Hypothalamus (tissue), 51 donors: ENCODE measurements around the gene TLN1.

Experiments used
- DNase-seq, 51 donors: peaks; one replicate each; lab custom pipeline; 2025; lab: John Stamatoyannopoulos, UW

TLN1 gene

DNA sequence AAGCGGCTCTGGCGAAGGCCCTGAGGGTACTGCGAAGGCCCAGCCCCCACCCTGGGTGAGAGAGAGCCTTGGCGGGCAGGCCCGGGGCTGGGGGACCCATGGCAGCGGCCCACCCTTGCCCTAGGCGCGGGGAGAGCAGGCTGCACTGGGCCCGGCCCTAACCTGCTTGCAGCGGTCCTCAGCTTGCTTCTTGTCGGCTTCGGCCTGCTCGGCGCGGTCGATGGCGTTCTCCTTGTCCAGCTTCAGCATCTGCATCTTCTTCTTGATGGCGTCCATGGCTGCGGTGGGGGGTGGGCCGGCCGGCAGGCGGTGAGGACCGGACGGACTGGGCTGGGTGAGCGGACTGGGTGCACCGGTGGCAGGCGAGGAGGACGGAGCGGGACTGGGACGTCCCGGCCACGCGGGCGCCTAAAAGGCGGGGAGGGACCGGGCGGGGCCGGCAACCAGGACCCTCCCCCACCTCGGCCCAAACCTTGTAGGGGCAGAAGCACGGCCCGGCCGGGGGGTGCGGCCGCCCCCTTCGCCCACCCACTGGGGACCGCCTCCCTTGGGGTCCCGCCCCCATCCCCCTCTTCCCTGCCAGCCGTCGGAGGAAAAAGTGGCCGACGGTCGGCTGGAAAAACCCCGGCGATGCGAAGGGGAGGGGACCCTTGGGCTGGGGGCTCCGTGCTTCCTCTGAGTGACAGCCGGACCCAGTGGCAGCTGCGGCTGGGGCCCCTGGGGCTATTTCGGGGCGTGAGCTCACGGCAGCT is 42.3 kb downstream of the TLN1 start, which contains the start of gene TPM2:
Gene TPM2, minus strand, starts transcription at position 384 of the 752 bp plus-strand sequence. Its CDS starts 108 bp downstream, at position 276.
- no peak for DNase-seq

DNA sequence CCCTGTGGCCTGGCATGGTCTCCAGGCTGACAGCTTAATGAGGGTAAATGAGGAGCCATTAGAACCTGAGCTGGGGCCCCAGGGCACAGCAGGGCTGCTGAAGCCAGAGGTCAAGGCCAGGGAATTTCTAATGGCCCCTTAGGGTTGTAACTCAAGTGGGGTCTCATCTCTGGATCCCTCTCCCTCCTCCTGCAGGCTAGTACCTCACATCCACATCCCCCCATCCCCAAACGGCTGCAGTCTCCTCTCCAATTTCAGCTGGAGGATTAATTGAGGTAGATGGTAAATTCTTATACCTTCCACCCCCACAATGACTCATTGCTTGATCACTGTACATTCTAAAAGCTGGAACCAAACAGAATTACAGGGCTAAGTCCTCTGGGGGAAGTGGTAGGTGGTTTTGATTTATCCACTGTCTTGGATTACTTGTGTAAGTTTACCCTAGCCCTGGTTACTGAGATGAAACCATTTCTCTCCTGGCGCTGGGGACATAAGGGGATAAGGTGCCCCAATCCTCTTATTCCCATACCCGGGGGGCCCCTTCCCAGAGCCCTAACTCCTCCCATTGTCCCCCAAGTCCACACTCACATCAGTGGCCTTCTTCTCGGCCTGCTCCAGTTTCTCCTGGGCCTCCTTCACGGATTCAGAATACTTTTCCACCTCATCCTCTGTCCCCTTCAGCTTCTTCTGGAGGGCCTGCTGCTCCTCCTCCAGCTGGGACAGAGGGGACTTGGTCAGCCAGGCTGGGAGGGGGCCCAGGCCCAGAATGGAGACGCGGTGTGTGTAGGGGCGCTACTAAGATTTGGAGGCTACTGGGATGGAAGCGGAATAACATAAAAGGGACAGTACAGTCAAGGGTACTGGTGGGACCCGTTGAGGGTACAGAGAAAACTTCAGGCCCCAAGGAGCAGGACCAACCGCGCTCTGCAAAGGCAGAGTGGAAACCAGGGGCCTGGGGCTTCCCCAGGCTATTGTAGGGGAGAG is 43.1 kb downstream of the TLN1 start:
- peak in 1 of 51 donors; percentile 3 for DNase-seq

DNA sequence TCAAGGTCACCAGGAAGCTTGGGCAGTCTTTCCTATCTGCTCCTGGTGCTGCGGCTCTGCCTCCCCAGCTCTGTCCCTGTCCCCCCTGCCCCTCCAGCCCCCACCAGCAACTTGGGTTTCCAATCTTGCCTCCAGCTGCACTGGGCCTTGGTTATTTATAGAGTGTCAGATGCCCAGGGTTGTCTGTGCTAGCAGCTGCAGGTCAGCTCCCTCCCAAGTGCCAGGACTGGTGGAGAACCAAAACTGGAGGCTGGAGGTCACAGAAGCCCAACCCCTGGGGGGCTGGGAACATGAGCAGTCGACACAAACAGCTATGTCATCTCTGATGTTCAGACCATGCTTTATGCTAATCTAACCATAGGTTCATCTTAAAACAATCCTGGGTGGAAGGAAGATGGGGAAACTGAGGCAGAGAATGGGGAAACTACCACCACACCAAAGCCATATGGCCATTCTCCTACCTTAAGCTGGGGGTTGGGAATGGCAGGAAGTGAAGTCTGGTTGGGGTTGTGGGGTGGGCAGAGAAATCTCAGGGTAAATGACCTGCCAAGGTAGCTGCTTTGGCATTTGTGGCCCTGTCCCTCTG is 43.9 kb downstream of the TLN1 start:
- no peak for DNase-seq

DNA sequence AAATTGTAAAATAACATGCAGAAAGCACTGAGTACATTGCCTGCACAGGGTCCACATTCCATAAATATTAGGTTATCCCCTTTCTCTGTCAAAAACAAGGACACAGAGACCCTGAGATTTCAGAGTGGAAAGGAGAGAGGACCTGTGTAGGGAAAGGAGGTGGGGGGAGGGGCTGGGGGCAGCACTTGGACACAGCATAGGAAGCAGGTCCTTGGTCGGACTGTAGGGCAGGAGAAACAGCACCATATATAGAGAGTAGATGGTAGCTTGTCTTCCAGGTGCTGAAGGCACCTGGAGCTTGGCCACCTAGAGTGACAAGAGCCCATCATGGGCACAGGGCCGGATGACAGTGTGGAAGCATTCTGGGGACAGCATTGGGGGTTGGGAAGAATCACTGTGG is 44.7 kb downstream of the TLN1 start:
- no peak for DNase-seq

DNA sequence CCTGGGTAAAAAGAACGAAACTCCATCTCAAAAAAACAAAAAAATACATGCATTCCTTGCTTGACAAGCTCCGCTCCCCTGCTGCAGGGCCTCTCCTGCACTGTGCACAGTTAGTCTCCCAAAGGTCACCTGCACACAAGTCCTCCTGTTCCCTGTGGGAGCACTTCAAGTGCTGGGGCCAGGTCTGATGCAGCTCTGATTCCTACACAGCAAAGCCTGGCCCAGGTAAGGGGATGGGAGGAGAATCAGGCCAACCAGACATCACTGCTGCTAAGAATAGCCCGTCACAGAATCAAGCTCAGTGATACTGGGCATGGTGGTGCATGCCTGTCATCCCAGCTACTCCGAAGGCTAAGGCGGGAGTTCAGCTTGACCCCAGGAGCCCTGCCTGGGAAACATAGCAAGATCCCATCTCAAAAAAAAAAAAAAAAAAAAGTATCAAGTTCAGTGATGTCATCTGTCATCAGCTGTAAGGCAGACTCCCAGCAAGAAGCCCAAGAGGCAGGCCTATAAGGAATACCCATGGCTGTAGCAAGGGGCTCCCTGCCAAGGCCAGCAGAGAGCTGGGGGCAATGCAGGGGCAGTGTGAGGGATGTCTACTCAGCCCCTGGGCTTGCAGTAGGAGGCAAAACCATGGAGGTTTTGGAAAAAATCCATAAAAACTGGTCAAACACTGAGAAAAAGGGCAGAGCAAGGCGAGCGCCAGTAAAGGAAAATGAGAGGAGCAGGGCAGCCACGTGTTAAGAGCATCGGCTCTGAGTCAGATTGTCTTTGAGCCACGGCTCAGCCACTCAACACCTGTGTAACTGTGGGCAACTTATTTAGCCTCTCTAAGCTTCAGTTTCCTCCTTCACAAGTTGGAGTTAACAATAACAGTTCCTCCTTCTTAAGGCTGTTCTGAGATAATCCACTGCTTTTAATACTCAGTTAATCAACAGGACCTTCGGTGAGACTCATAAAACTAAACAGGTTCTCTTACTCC is 45.5 kb downstream of the TLN1 start:
- DNase-seq, result no peak

DNA sequence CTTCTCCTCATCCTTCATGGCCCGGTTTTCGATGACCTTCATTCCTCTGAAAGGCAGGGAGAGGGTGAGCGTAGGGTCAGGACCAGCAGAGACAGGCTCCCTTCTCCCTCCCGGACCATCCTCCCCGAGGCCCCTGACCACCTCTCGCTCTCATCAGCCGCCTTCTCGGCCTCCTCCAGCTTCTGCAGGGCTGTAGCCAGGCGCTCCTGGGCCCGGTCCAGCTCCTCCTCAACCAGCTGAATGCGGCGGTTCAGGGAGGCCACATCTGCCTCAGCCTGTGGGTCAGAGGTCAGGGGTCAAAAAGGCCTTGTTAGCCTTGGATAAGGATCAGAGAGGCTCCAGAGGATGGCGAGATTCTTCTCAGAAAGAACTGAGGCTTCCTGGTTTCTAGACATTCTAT is 46.5 kb downstream of the TLN1 start:
- DNase-seq, result no peak

DNA sequence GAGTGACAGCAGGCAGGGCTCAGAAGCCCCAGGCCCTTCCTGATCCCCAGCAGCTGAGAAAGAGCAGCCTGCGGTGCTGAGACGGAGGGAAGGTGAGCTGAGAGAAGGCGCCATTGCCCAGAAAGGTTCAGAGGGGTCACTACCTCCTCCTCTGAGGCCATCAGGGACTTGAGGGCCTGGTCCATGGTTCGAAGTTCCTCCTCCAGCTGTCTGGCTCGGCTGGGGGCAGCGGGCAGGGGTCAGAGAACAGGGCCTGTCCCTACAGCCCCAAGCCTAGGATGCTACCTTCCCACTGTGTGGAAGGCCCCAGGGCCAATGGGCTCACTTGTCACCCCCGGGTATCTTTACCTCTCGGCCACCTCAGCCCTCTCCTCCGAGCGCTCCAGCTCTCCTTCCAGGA is 47.1 kb downstream of the TLN1 start:
- DNase-seq, result no peak

DNA sequence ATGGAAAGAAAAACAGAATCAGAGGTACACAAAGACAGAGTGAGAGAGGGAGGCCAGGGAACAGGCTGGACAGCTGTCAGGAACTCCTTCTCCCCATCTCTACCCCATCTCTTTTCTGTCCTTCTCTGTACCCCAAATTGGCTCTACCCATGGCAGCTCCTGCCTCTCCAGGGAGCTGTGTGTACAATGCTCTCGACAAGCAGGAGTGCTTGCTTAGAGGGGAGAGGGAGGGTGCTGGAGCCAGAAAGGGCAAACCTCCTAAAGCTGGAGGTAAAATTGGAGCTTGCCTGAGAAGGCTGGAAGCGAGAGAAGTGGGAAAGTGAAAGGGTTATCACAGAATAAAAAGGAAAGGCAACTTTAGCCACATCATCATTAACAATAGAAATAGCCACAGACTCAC is 48.7 kb downstream of the TLN1 start:
- no peak for DNase-seq

DNA sequence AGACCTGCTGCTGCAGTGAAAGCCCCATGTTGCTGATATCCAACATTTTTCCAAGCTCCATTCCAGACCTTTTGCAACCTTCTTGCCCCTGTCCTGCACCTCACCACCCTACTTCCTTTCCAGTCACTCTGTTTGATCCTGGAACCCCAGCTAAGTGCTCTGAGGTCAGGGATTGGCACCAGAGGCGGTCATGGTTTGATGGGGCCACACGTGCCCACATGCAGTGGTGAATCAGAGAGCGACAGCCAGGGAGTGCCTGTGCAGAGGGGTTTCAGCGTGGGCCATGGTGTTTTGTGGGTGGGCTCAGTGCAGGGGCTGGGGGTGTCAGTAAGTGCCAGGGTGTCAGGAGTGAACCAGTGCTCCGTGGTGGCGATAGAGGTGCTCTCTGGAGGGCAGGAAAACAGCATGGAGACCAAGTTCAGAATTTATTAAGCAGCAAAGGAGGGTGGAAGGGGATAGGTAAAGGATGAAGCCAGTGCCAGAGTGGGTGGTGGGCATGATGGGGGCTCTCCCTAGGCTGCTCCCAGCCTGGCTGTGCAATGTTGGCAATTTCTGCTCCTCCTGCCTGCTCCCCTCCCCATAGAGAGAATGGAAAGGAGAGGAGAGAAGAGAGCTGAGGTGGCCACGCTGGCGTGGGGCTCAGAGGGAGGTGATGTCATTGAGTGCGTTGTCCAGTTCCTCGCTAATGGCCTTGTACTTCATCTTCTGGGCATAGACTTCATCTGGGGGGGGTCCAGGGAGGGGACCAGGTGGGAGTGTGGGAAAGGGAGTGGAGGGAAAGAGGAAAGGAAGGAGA is 49.3 kb downstream of the TLN1 start:
- DNase-seq, result no peak

DNA sequence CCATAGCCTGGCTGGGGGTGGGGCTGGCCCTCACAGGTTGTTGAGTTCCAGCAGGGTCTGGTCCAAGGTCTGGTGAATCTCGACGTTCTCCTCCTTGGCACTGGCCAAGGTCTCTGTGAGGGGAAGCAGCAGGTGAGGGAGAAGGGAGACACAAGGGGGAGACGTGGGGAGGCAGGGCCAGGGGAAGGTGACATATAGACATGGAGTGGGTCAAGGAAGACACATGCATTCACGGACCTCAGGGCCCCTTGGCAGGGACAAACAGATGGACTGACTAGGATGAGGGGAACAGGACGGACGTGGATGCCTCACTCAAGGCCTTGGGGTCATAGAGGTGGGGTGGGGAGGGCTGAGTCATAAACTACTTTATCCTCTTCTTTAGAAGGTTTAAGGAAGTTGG is 49.9 kb downstream of the TLN1 start:
- DNase-seq, result no peak

DNA sequence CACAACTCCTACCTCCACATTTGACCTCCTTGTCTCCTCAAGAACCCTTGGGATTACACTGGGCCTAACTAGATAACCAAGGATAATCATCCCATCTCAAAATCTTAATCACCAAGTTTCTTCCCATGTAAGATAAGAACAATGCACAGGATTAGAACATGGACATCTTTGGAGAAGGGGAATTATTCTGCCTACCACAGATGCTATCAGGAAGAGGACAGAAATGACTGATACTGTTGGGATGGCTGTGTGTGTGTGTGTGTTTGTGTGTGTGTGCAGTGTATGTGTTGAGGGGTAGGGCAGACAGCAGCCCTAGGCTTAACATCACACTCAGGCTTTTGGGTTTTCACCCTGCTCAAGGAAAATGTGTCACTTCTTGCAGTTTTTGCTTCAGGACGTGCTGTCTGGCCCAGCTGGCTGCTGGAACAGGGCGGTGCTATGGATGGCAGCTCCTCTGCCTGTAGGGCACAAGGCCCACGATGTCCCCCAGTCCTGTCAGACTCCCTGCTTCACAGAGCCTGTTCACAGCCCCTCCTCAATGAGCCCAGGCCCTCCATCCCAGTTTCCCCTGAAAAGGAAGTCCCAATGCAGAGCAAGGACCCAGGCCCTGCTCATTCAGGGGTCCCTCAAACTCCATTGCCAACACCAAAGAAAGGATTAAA is 50.5 kb downstream of the TLN1 start:
- no peak for DNase-seq

DNA sequence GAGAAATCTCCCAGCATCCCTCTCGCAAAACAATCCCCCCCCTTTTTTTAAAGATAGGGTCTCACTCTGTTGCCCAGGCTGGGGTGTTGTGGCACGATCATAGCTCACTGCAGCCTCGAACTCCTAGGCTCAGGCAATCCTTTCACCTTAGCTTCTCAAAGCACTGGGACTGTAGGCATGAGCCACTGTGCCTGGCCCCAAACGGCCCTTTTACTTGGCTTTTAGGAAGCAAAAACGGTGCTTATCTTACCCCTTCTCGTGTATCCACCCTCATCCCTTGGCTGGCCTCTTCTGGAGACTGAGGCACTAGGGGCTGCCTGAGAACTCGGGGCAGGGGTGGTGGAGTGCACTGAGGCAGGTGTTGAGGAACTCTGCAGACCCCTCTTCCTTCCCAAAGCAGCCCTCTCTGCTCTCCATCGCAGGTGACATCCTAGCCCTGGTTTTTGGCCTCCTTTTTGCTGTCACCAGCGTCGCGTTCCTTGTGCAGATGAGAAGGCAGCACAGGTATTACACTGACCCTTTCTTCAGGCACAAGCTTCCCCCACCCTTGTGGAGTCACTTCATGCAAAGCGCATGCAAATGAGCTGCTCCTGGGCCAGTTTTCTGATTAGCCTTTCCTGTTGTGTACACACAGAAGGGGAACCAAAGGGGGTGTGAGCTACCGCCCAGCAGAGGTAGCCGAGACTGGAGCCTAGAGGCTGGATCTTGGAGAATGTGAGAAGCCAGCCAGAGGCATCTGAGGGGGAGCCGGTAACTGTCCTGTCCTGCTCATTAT is 51.5 kb downstream of the TLN1 start:
- DNase-seq, result no peak

DNA sequence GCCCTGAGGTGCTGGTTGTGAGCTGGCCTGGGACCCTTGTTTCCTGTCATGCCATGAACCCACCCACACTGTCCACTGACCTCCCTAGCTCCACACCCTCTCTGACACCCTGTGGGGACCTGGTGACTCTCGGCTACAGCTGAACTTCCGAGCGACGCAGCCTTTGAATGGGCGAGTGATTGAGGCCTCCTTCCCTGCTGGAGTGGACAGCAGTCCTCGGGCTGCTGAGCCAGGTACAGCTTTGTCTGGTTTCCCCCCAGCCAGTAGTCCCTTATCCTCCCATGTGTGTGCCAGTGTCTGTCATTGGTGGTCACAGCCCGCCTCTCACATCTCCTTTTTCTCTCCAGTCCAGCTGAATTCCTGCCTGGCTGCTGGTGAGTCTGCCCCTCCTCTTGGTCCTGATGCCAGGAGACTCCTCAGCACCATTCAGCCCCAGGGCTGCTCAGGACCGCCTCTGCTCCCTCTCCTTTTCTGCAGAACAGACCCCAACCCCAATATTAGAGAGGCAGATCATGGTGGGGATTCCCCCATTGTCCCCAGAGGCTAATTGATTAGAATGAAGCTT is 52.1 kb downstream of the TLN1 start:
- no peak for DNase-seq

DNA sequence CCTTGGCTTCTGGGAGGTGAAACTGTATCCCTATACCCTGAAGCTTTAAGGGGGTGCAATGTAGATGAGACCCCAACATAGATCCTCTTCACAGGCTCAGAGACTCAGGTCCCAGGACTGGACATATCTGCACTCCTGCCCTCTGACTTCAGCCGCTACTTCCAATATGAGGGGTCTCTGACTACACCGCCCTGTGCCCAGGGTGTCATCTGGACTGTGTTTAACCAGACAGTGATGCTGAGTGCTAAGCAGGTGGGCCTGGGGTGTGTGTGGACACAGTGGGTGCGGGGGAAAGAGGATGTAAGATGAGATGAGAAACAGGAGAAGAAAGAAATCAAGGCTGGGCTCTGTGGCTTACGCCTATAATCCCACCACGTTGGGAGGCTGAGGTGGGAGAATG is 52.9 kb downstream of the TLN1 start:
- DNase-seq, result no peak

DNA sequence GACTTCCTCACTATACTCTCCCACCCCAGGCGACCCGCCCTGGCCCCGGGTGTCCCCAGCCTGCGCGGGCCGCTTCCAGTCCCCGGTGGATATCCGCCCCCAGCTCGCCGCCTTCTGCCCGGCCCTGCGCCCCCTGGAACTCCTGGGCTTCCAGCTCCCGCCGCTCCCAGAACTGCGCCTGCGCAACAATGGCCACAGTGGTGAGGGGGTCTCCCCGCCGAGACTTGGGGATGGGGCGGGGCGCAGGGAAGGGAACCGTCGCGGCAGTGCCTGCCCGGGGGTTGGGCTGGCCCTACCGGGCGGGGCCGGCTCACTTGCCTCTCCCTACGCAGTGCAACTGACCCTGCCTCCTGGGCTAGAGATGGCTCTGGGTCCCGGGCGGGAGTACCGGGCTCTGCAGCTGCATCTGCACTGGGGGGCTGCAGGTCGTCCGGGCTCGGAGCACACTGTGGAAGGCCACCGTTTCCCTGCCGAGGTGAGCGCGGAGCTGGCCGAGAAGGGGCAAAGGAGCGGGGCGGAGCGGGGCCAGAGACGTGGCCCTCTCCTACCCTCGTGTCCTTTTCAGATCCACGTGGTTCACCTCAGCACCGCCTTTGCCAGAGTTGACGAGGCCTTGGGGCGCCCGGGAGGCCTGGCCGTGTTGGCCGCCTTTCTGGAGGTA is 56.1 kb downstream of the TLN1 start:
- DNase-seq, result peak in 17 of 51 donors; percentile 6 to 51 (median 25)

DNA sequence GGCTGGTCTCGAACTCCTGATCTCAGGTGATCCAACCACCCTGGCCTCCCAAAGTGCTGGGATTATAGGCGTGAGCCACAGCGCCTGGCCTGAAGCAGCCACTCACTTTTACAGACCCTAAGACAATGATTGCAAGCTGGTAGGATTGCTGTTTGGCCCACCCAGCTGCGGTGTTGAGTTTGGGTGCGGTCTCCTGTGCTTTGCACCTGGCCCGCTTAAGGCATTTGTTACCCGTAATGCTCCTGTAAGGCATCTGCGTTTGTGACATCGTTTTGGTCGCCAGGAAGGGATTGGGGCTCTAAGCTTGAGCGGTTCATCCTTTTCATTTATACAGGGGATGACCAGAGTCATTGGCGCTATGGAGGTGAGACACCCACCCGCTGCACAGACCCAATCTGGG is 56.8 kb downstream of the TLN1 start:
- no peak for DNase-seq

DNA sequence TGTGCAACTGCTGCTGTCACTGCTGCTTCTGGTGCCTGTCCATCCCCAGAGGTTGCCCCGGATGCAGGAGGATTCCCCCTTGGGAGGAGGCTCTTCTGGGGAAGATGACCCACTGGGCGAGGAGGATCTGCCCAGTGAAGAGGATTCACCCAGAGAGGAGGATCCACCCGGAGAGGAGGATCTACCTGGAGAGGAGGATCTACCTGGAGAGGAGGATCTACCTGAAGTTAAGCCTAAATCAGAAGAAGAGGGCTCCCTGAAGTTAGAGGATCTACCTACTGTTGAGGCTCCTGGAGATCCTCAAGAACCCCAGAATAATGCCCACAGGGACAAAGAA is 58.0 kb downstream of the TLN1 start:
- DNase-seq, result no peak
